HG02678 (cell line): ENCODE results near the gene DCXR.
A peak's percentile ranks its signal among the peaks of the same experiment; 100 is the strongest.

Source experiments
- ATAC-seq: cut with Tn5 transposase; IDR thresholded peaks from one replicate; pipeline ENCODE4 v1.9.1; 2021; ENCODE audit warnings: mild to moderate bottlenecking, moderate library complexity; ENCODE audit not compliant: unreplicated experiment

Gene DCXR

DNA sequence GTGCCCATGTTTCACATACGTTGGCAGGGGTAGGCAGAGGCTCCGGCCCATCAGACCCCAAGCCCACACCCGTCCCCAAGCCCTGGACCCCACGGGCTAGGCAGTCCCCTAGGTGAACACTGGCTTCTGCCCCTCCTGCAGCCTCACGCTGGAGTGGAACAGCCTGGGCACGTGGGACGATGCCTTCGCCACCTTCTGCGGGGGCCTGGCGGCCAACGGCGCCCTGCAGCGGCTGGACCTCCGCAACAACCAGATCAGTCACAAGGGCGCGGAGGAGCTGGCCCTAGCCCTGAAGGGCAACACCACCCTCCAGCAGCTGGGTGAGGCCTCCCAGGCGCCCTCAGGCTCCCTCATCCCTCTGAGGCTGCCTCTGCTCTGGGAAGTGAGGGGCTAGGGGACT, 12.6 kb downstream of the DCXR start:
- ATAC-seq = no peak

GRCh38 chr17:82023447-82024241, 13.9 kb downstream of the DCXR start:
- ATAC-seq = peak; percentile 2

DNA sequence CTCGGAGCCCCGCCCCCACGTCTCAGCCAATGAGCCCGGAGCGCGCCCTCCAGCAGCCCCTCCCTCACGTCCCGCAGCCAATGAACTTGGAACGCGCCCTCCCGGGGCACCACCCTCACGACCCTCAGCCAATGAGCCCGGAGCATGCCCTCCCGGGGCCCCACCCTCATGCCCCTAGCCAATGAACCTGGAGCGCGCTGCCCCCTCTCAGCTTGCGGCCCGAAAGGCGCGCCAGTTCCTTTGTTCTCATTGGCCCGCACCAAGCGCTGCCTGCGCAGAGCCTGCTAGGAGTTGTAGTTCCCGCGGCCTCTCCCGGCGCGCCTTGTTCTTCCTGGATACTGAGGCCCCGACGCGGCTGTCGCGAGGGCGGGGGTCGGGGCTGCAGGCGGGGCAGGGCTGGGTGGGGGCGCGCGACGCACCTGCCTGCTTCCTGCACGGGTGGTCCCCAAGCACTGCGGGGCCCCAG, 14.5 kb downstream of the DCXR start, which contains the start of gene LRRC45:
LRRC45 (plus strand) TSS at position 325 of the 466 bp plus-strand sequence. CDS start 339 bp downstream, outside the sequence.
- peak; percentile 90 for ATAC-seq

DNA sequence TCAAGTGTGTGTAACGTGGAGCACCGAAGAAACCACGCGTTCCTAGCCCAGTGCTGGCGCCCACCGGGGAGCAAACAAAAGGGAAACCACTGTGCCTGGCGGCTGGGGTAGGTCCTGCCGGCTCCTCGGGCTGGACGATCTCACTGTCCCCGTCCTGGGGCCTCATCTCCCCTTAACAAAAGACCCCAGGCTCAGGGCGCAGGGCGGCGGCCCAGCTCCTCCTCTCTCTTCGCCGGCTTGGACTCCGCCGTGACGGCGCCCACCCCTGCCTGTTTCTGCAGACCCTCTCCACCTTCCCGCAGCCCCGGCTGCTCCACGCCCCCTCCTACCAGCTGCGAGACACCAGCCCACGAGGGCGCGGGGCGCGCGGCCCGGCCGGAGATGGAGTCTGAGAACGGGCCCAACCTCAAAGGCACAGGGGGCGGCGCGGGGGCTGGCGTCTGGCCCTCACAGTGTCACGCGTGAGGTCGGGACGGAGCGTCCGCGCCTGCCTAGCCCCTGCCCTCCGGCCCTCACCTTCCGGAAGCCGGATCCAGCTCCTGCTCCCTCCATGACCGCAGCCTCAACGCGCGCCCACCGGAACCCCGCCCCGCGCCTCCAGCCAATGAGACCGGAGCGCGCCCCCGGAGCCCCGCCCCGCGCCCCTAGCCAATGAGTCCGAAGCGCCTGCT, 15.1 kb downstream of the DCXR start, which contains the start of gene CENPX:
CENPX (minus strand) TSS at position 569 of the 671 bp plus-strand sequence; CDS start at position 552, 17 bp downstream.
- no peak for ATAC-seq

GRCh38 chr17:82021900-82022309, 15.6 kb downstream of the DCXR start:
- ATAC-seq = no peak

- ATAC-seq = no peak
Observed at GRCh38 chr17:82021107-82021899, 16.2 kb downstream of the DCXR start.

DNA sequence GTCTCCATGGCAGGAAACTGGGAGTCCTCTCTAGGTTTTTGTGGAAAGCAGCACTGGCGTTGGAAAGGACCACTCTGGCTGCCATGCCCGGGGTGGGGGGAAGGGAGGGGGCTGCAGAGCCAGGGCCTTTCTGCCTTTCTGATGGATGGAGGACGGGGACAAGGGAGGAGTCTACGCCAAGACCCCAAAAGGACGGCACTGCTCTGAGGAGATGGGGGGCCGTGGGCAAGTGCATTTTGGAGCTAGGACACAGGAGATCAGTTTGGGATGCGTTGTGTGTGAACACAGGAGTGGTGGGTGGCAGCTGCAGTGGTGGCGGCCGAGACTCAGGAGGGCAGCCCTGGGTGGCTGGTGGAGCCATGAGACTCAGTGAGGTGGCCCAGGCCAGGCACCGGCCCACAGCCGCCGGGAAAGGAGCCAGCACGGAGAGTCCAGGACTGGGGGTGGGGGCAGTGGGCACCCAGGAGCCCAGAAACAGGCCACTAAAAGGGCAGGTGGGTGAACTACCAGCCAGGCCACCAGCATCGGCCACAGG, 16.9 kb downstream of the DCXR start:
- no peak for ATAC-seq

DNA sequence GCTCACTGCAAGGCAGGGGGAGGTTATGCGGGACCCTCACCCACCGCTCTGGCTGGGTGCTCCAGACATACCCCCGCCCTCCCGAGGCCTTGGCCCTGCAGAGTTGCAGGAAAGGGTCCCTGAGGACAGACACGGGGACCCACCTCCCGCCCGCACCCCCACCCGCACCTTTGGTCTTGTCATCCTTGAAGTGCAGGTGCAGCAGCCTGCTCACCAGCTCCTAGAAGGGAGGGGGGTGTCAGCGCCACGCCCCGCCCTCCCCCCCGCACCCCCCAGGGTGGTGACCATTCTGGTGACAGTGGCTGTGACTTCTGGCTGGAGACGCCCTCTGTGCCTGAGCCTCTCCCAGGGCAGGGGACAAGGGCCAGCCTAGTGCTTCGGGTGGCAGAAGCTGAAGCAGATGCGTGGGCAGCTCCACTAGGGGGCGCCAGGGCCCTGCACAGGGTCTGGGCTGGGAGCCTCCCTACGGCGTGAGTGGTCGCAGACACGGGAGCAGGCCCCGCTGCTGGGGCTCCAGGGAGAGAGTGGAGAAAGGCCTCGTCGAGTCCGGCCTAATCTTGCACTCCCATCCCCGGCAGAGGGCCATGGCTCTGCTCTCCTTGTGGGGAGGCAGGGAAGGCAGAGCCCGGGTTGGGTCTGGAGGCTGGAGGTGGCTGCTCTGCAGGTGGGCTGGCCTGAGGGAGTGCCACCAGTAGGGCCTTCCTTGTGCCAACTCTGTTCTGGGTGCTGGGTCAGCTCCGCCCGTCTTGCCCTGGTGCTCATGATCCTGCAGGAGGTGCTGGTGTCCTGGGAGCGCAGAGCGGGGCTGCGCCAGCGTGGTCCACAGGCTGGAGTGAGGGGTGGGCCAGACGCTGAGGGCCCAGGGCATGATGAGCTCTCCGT, 17.6 kb downstream of the DCXR start:
- ATAC-seq = no peak

DNA sequence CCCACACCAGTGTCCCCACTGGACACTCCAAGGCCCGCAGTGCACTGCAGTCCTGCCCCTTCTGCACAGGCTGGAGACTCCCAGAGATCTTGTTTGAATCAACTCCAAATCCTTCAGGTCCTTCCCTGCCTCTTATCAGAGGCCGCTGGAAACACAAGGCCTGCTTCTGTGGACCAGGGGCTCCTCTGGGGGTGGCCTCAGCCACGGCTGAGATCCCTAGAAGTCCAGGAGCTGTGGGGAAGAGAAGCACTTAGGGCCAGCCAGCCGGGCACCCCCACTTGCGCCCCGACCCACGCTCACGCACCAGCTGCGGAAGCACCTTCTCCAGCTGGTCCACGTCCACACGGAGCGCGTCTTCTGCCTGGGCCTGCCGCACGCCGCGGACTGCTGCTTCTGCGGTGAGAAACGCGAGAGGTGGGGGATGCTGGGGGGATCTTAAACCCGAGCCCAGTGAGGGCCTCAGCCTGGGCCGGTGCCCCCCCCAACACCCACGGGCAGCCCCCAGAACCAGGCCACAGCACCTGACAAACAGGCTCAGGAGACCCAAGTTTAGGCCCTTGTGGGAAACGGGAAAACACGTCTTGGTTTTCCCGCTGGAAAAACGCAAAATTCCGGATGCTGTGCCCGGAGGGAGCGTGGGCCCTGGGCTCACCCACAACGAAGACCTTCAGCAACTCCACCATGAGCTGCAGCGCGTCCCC, 18.4 kb downstream of the DCXR start:
- no peak for ATAC-seq

- ATAC-seq = no peak
Observed at GRCh38 chr17:82018152-82018988, 19.1 kb downstream of the DCXR start.

- no peak for ATAC-seq
Observed at GRCh38 chr17:82017612-82018151, 19.8 kb downstream of the DCXR start.

DNA sequence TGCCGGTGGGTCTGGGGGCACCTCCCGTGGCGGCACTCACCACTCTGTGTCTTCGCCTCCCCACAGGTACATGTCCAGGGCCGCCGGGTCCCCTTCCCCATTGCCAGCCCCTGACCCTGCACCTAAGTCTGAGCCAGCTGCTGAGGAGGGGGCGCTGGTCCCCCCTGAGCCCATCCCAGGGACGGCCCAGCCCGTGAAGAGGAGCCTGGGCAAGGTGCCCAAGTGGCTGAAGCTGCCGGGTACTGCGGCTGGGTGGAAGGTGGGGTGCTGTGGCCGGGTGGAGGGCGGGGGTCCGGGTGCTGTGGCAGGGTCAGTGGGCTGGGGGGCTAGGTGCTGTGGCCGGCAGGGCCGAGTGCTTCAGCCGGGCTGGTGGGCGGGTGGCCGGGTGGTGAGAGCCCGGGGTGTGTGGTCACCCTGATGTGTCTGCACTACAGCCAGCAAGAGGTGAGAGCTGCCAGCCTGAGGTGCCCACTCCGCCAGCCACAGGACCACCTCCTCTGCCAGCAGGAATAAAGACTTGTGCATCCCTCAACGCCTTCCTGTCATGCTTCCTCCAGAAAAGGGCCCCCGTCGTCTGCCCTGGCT, 20.5 kb downstream of the DCXR start:
- no peak for ATAC-seq

DNA sequence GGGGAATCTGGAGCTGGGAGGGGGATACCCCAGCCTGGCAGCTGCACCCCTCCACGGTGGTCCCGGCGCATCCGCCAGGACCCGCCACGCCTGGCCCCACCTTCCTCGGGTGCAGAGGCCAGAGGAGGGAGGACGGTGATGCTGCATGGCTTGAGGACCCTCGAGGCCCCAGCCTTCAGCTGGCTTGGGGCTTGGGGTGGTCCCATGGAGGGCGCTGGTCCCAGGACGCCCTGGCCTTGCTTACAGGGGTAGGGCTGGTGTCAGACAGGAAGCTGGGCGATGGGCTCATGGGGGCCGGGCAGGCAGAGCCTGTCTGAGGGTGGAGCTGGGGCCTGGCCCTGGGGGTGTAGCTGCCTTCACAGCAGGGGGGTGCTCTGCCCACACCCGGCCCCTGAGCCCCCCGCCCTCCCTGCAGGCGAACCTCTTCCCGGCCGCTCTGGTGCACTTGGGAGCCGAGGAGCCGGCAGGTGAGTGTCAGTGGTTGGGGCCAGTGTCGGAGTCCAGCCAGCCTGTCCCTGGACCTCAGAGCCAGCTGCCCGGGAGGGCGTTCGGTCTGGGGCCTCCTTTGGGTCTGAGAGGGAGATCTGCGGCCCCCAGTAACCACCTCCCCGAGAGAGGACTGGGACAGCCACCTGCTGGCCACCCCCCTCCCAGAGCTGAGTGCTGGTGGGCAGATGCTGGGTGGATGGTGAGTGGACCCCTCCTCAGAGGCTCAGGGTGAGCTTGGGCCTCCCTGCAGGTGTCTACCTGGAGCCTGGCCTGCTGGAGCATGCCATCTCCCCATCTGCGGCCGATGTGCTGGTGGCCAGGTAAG, 21.2 kb downstream of the DCXR start:
- ATAC-seq = no peak

- ATAC-seq = no peak
Observed at GRCh38 chr17:82015311-82015971, 22.1 kb downstream of the DCXR start.

DNA sequence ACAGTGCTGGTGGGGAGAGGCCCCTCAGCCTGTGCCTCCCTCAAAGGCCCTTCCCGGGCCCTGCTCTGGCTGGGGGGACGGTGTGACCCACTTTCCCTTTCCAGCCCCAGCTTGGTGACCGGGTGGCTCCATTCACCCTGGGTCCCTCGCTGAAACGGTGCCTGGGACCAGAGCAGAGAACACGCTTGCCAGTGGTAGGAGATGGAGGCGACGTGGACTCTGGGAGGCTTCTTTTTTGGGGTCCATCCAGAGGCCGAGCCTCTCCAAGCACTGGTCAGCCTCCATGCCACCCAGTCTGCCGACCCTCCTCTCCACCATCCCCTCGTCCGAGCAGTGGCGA, 22.6 kb downstream of the DCXR start:
- no peak for ATAC-seq

GRCh38 chr17:82014432-82014831, 23.1 kb downstream of the DCXR start:
- ATAC-seq = no peak
